GM12878 (cell line): Measurements from ENCODE around the gene ZXDC. TPM values are rescaled to one million over a fixed set of nuclear protein-coding genes. Genes with fewer than 3 reads are reported as not detected.

Experiments
- ATAC-seq: fragments of 200-7000 bp; cut with Tn5 transposase; 3 replicates; pipeline ENCODE4 v1.9.1; 2020; ENCODE audit warnings: mild to moderate bottlenecking, moderate library complexity
- BruUV-seq: library from RNA; stranded (reverse); fragments of 400-500 nt; replicated peaks from 2 replicates; lab custom pipeline; 2021; lab: Mats Ljungman, UMichigan
- CTCF ChIA-PET: fragments of 300-600 bp; sonication (Branson Sonifier 250); formaldehyde crosslinking; extraction: SDS; loops from one replicate; lab custom pipeline; 2021; ENCODE audit warnings: inconsistent platforms; lab: Yijun Ruan, JAX
- POLR2A ChIA-PET: fragments of 350-600 bp; formaldehyde crosslinking; extraction: SDS; loops from one replicate; lab custom pipeline; 2021; ENCODE audit warnings: inconsistent platforms; lab: Charles Lee
- RAD21 ChIA-PET: fragments of 300-600 bp; sonication (Branson Sonifier 250); formaldehyde crosslinking; loops from one replicate; lab custom pipeline; 2023; ENCODE audit warnings: antibody characterized with exemption; ENCODE audit not compliant: unreplicated experiment; lab: Charles Lee
- SMC1A ChIA-PET: fragments of 300-600 bp; sonication (Branson Sonifier 250); formaldehyde crosslinking; loops from one replicate; lab custom pipeline; 2023; ENCODE audit not compliant: unreplicated experiment, uncharacterized antibody; lab: Charles Lee
- DNase-seq: peaks from one replicate; pipeline ENCODE4 v3.0.0-alpha.2; 2011; ENCODE audit warnings: low read depth, low spot score
- FAIRE-seq: peaks from 3 replicates; lab custom pipeline; 2011; peaks lifted over from hg19 to GRCh38; lab: Jason Lieb, UNC
- H2AFZ ChIP-seq: 2 replicates; pipeline ENCODE4 v1.6.0; 2011; ENCODE audit warnings: low read depth, low read length, control low read depth; ENCODE audit not compliant: control insufficient read depth
- H3K27ac ChIP-seq: 2 replicates; pipeline ENCODE4 v1.5.1; 2011; ENCODE audit warnings: control low read depth; ENCODE audit not compliant: control insufficient read depth, insufficient read depth
- H3K27me3 ChIP-seq, 2 experiments: replicated peaks in 1 of 2; 2 replicates each; pipeline versions ENCODE4 v1.6.0 to v1.6.1; 2011; ENCODE audit warnings: low read length in 1 of 2; ENCODE audit not compliant: control insufficient read depth in 2 of 2, insufficient read depth in 2 of 2
- H3K36me3 ChIP-seq, 2 experiments: 2 replicates each; pipeline ENCODE4 v1.5.1; 2011; ENCODE audit warnings: low read length in 1 of 2; ENCODE audit not compliant: control insufficient read depth in 2 of 2, insufficient read depth in 2 of 2
- H3K4me1 ChIP-seq: 2 replicates; pipeline ENCODE4 v1.6.1; 2011; ENCODE audit warnings: mild to moderate bottlenecking, low read length, moderate library complexity, mixed read lengths; ENCODE audit not compliant: control insufficient read depth, insufficient read depth
- H3K4me2 ChIP-seq: 2 replicates; pipeline ENCODE4 v1.6.0; 2011; ENCODE audit warnings: control low read depth; ENCODE audit not compliant: control insufficient read depth, insufficient read depth
- H3K4me3 ChIP-seq: fragments of 200-600 bp; sonication (generic); 2 replicates; pipeline ENCODE4 v1.5.1; 2016
- H3K79me2 ChIP-seq: 2 replicates; pipeline ENCODE4 v1.6.0; 2011; ENCODE audit warnings: low read length; ENCODE audit not compliant: control insufficient read depth, insufficient read depth
- H3K9ac ChIP-seq: 2 replicates; pipeline ENCODE4 v1.8.0; 2011; ENCODE audit warnings: low read length, control low read depth, mixed read lengths; ENCODE audit not compliant: control insufficient read depth, insufficient read depth
- H3K9me3 ChIP-seq: replicated peaks from 3 replicates; pipeline ENCODE4 v1.5.1; 2011; ENCODE audit warnings: mild to moderate bottlenecking, low read length; ENCODE audit not compliant: control insufficient read depth, insufficient read depth
- H4K20me1 ChIP-seq: 2 replicates; pipeline ENCODE4 v1.6.0; 2011; ENCODE audit not compliant: control insufficient read depth, insufficient read depth
- BCL11A ChIP-seq: IDR thresholded peaks from 2 replicates; pipeline ENCODE4 v1.6.1; 2011; ENCODE audit warnings: low read depth, low read length
- FOXM1 ChIP-seq: IDR thresholded peaks from 2 replicates; pipeline ENCODE4 v1.6.1; 2012; ENCODE audit warnings: low read depth, mild to moderate bottlenecking, inconsistent platforms, low read length, moderate library complexity
- GATAD2B ChIP-seq: fragments of 450-650 bp; conservative IDR thresholded peaks from 2 replicates; pipeline ENCODE4 v1.6.1; 2017; ENCODE audit warnings: low read depth, mild to moderate bottlenecking, moderate library complexity
- JUND ChIP-seq: IDR thresholded peaks from 2 replicates; pipeline ENCODE4 v1.6.1; 2012; ENCODE audit warnings: low read depth, mild to moderate bottlenecking, low read length, improper control_type of control experiment, moderate library complexity
- MEF2A ChIP-seq: IDR thresholded peaks from 2 replicates; pipeline ENCODE4 v1.6.1; 2011; ENCODE audit warnings: low read depth, mild to moderate bottlenecking, low read length, moderate library complexity; ENCODE audit not compliant: insufficient read depth
- SIN3A ChIP-seq: IDR thresholded peaks from 2 replicates; pipeline ENCODE4 v1.6.1; 2012; ENCODE audit warnings: low read depth, low read length, improper control_type of control experiment
- ZBED1 ChIP-seq: IDR thresholded peaks from 2 replicates; pipeline ENCODE4 v1.6.1; 2016; ENCODE audit warnings: borderline replicate concordance
- ZNF384 ChIP-seq: IDR thresholded peaks from 2 replicates; pipeline ENCODE4 v1.6.1; 2012; ENCODE audit warnings: low read depth, mild to moderate bottlenecking, low read length, improper control_type of control experiment, borderline replicate concordance
- WGBS: methylation state at CpG from one replicate; pipeline ENCODE4 v1.1.6; 2016; ENCODE audit warnings: low lambda C conversion rate; ENCODE audit not compliant: insufficient replicate concordance, insufficient coverage; ENCODE audit errors: missing lambda C conversion rate; 5-methylcytosine and 5-hydroxymethylcytosine counted together
- in situ Hi-C: fragments of 300-500 bp; cut with MboI; formaldehyde crosslinking; loops from 9 replicates; pipeline ENCODE4 v1.14.3; 2018; ENCODE audit warnings: mixed read lengths
- intact Hi-C: fragments of 100-400 bp; cut with micrococcal nuclease; formaldehyde crosslinking; loops from one replicate; pipeline ENCODE4 v1.14.2; 2022; ENCODE audit not compliant: unreplicated experiment
- polyA plus RNA-seq, 11 experiments: library from polyadenylated mRNA; depleted of rRNA in 4 of 11; unstranded in 6 of 11; stranded (reverse) in 5 of 11; fragments of >200 nt; fragmentation: Nextera tagmentation in 4 of 11; fragmentation: Illumina TruSeq in 1 of 11; extraction: Ambion mirVana in 4 of 11; extraction: Trizol in 1 of 11; gene quantifications; 1 replicate in 1 of 11; 2 replicates in 10 of 11; pipeline versions ENCODE4 v1.2.1 to v1.2.3, GENCODE V29; 2011 to 2016; ENCODE audit warnings: inconsistent platforms in 2 of 11, missing spikeins in 2 of 11, low read depth in 1 of 11
- total RNA-seq, 4 experiments: library from RNA; depleted of rRNA in 3 of 4; stranded (reverse); fragments of >200 nt in 3 of 4; fragmentation: Illumina TruSeq in 1 of 4; extraction: Trizol in 1 of 4; gene quantifications; 2 replicates each; pipeline versions ENCODE4 v1.2.1 to v1.2.3, GENCODE V29; 2013 to 2021
- TF ChIP-seq, protein P1 (sequence below): fragments of 450-650 bp; IDR thresholded peaks from 2 replicates; pipeline ENCODE4 v1.6.1; 2017; ENCODE audit warnings: borderline replicate concordance
- TF ChIP-seq, protein P2 (sequence below): IDR thresholded peaks from 2 replicates; pipeline ENCODE4 v1.6.1; 2011; ENCODE audit warnings: low read depth, mild to moderate bottlenecking, low read length, moderate library complexity, borderline replicate concordance; ENCODE audit errors: extremely low read depth

The ZXDC gene
- total and polyA plus RNA-seq, 10 of the 15 experiments (the other 5 are each of a cell fraction or from before 2014, with no cell fraction given), result 0.72 to 15.3 (median 8.5) TPM

GRCh38 chr3:126413693-126414080 lies 62.0 kb downstream of the ZXDC start:
- no peak overlapping the region for H3K9ac ChIP-seq
- H3K27me3 ChIP-seq, result no peaks in the 10 kb centered on the region; a peak in 1 of 4 replicates
- no peak for DNase-seq
- no peak overlapping the region for H2AFZ ChIP-seq
- no peaks in the 10 kb centered on the region for H3K9me3 ChIP-seq
- WGBS, result 5% methylated on average over 4 of the region's 4 CpGs
- H3K4me2 ChIP-seq, result no peak overlapping the region
- SMC1A ChIA-PET, result no interaction called here
- H3K27ac ChIP-seq, result no peak overlapping the region
- no peaks in the 10 kb centered on the region for H3K79me2 ChIP-seq
- no peak for ATAC-seq
- no peak for TF ChIP-seq FOXM1
- no peak for TF ChIP-seq SIN3A
- no peak for TF ChIP-seq MEF2A
- TF ChIP-seq, protein P1, sequence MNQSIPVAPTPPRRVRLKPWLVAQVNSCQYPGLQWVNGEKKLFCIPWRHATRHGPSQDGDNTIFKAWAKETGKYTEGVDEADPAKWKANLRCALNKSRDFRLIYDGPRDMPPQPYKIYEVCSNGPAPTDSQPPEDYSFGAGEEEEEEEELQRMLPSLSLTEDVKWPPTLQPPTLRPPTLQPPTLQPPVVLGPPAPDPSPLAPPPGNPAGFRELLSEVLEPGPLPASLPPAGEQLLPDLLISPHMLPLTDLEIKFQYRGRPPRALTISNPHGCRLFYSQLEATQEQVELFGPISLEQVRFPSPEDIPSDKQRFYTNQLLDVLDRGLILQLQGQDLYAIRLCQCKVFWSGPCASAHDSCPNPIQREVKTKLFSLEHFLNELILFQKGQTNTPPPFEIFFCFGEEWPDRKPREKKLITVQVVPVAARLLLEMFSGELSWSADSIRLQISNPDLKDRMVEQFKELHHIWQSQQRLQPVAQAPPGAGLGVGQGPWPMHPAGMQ, result no peak
- TF ChIP-seq GATAD2B, result no peak
- no peak for TF ChIP-seq BCL11A
- TF ChIP-seq, protein P2, sequence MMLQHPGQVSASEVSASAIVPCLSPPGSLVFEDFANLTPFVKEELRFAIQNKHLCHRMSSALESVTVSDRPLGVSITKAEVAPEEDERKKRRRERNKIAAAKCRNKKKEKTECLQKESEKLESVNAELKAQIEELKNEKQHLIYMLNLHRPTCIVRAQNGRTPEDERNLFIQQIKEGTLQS, result no peak
- TF ChIP-seq JUND, result no peak
- TF ChIP-seq ZNF384, result no peak
- TF ChIP-seq ZBED1, result no peak
- H4K20me1 ChIP-seq, result no peaks in the 10 kb centered on the region
- no peaks in the 10 kb centered on the region for H3K4me1 ChIP-seq
- BruUV-seq, result no TSS peak
- FAIRE-seq, result no peak
- intact Hi-C loops (no loop called here), in situ Hi-C loops (no loop called here)
- no peak overlapping the region for H3K4me3 ChIP-seq
- RAD21 ChIA-PET, result no interaction called here
- H3K36me3 ChIP-seq, result no peaks in the 10 kb centered on the region
- CTCF ChIA-PET, result no interaction called here
- POLR2A ChIA-PET, result no interaction called here
